ENCODE measurements around the gene SNX14.

GRCh38 chr6:85640821-85641220 lies 47.2 kb upstream of the SNX14 start:
- TF ChIP-seq SIN3A (IDR thresholded peaks at IDR 0.05; ENCODE audit: borderline replicate concordance, insufficient read depth, low read length) (0 out of 2 replicates have a peak, but pooled peaks have one; percentile 7), POLR2AphosphoS5 (IDR thresholded peaks at IDR 0.05; ENCODE audit: low read depth, low read length) (no peak), TAF1 (IDR thresholded peaks at IDR 0.05; ENCODE audit: borderline replicate concordance, insufficient read depth, low read length) (no peak), REST (IDR thresholded peaks at IDR 0.05; ENCODE audit: insufficient read depth in 1 of 2, low read depth in 2 of 2, low read length in 2 of 2) (no peak)

All from PFSK-1 (cell line).